Activated naive CD8-positive, alpha-beta T cell treated with anti-CD3 and anti-CD28 coated beads, Interleukin-2, amount 50 U/mL, for 24 hours (primary cell): ENCODE measurements around the gene FGF2.
"Not testable (repeated sequence)": the region's sequence is repeated elsewhere in the genome, so short reads cannot be mapped to it uniquely, and the experiment has no call there.

ENCODE experiments used
- ATAC-seq: fragments of 150-1000 bp; cut with Tn5 transposase; one replicate; pipeline ENCODE4 v1.10.0; 2021
- DNase-seq: peaks from one replicate; pipeline ENCODE4 v3.0.0; 2021
- H3K27ac Mint-ChIP-seq: one replicate; pipeline ENCODE4 v1.8.0; 2021; ENCODE audit warnings: mild to moderate bottlenecking, mixed read lengths
- H3K27me3 Mint-ChIP-seq: one replicate; pipeline ENCODE4 v1.8.0; 2021; ENCODE audit warnings: mixed read lengths
- H3K36me3 Mint-ChIP-seq: one replicate; pipeline ENCODE4 v1.8.0; 2021; ENCODE audit warnings: low read depth, mixed read lengths
- H3K4me1 Mint-ChIP-seq: one replicate; pipeline ENCODE4 v1.8.0; 2021; ENCODE audit warnings: mixed read lengths
- H3K4me3 Mint-ChIP-seq: one replicate; pipeline ENCODE4 v1.8.0; 2021; ENCODE audit warnings: mild to moderate bottlenecking, moderate library complexity, mixed read lengths
- H3K9me3 Mint-ChIP-seq: one replicate; pipeline ENCODE4 v1.8.0; 2021; ENCODE audit warnings: mixed read lengths

FGF2 gene

DNA sequence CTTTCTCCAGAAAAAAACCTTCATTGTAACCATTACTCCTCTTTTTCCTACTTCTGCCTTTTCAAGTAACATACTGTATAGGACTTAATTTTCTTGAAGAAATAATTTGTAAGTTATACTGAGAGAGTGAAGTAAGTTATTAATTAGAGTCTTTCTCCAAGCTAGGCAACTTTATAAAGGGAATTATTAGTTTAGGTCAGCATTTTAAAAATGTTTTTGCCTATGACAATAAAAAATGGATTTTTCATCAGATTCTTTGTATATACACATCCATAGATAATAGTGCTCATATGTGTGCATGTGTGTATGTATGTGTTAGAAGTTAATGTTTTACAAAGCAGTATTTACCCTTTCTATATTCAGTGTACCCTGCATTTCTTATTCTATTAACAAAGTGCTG, 106.1 kb downstream of the FGF2 start:
- DNase-seq = no peak
- no peaks in the 10 kb centered on the region for H3K9me3 Mint-ChIP-seq
- no peak overlapping the region for H3K4me3 Mint-ChIP-seq
- no peak for ATAC-seq
- H3K27ac Mint-ChIP-seq = no peak overlapping the region
- no peaks in the 10 kb centered on the region for H3K4me1 Mint-ChIP-seq
- peaks cover 30% of the 10 kb centered on the region for H3K36me3 Mint-ChIP-seq
- no peaks in the 10 kb centered on the region for H3K27me3 Mint-ChIP-seq

- peaks cover 47% of the 10 kb centered on the region for H3K36me3 Mint-ChIP-seq
- H3K9me3 Mint-ChIP-seq, H3K4me3 Mint-ChIP-seq, DNase-seq, H3K27ac Mint-ChIP-seq, H3K4me1 Mint-ChIP-seq, ATAC-seq, H3K27me3 Mint-ChIP-seq: not testable (repeated sequence)
These were observed 118.5 kb downstream of the FGF2 start for GRCh38 chr4:122945136-122945535.

- Mint-ChIP-seq H3K27ac (no peak overlapping the region), H3K9me3 (no peaks in the 10 kb centered on the region), H3K36me3 (peaks cover 48% of the 10 kb centered on the region), H3K27me3 (no peaks in the 10 kb centered on the region), H3K4me1 (no peaks in the 10 kb centered on the region), H3K4me3 (no peak overlapping the region)
- ATAC-seq (no peak), DNase-seq (no peak)
These were observed 119.5 kb downstream of the FGF2 start for GRCh38 chr4:122946142-122946541.
